ENCODE measurements around the gene ATP2C2. TPM values are rescaled to one million over a fixed set of nuclear protein-coding genes. Genes with fewer than 3 reads are reported as not detected.

Gene ATP2C2
- total RNA-seq, 1 donor from 2014 or later, result 12.2 TPM

- Mint-ChIP-seq H3K4me3 (no peak overlapping the region), H3K36me3 (peaks cover 18% of the 10 kb centered on the region), H3K9me3 (no peaks in the 10 kb centered on the region), H3K4me1 (ENCODE audit: unreplicated experiment) (peaks cover 16% of the 10 kb centered on the region), H3K27ac (no peak overlapping the region), H3K27me3 (no peaks in the 10 kb centered on the region)
- peak; percentile 59 for DNase-seq (ENCODE audit: extremely low spot score, unreplicated experiment)
- TF ChIP-seq, protein P1, sequence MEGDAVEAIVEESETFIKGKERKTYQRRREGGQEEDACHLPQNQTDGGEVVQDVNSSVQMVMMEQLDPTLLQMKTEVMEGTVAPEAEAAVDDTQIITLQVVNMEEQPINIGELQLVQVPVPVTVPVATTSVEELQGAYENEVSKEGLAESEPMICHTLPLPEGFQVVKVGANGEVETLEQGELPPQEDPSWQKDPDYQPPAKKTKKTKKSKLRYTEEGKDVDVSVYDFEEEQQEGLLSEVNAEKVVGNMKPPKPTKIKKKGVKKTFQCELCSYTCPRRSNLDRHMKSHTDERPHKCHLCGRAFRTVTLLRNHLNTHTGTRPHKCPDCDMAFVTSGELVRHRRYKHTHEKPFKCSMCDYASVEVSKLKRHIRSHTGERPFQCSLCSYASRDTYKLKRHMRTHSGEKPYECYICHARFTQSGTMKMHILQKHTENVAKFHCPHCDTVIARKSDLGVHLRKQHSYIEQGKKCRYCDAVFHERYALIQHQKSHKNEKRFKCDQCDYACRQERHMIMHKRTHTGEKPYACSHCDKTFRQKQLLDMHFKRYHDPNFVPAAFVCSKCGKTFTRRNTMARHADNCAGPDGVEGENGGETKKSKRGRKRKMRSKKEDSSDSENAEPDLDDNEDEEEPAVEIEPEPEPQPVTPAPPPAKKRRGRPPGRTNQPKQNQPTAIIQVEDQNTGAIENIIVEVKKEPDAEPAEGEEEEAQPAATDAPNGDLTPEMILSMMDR (conservative IDR thresholded peaks at IDR 0.05), result no peak
Measured at GRCh38 chr16:84482951-84483881, 114.9 kb downstream of the ATP2C2 start.

- peaks cover 9% of the 10 kb centered on the region for H3K4me1 Mint-ChIP-seq (ENCODE audit: unreplicated experiment)
- TF ChIP-seq, protein P1 (conservative IDR thresholded peaks at IDR 0.05), result no peak
- peak; percentile 66 for DNase-seq (ENCODE audit: extremely low spot score, unreplicated experiment)
- no peaks in the 10 kb centered on the region for H3K27me3 Mint-ChIP-seq
- H3K4me3 Mint-ChIP-seq, result no peak overlapping the region
- peak overlapping the region; percentile 68 for H3K27ac Mint-ChIP-seq
- peaks cover 13% of the 10 kb centered on the region for H3K36me3 Mint-ChIP-seq
- no peaks in the 10 kb centered on the region for H3K9me3 Mint-ChIP-seq
Measured at GRCh38 chr16:84483882-84484565, 115.7 kb downstream of the ATP2C2 start.

GRCh38 chr16:84484579-84485254 lies 116.4 kb downstream of the ATP2C2 start:
- peak; percentile 70 for DNase-seq (ENCODE audit: extremely low spot score, unreplicated experiment)

GRCh38 chr16:84485255-84486010 lies 117.1 kb downstream of the ATP2C2 start:
- Mint-ChIP-seq H3K36me3 (peaks cover 11% of the 10 kb centered on the region), H3K4me1 (ENCODE audit: unreplicated experiment) (peaks cover 8% of the 10 kb centered on the region), H3K4me3 (no peak overlapping the region), H3K27me3 (no peaks in the 10 kb centered on the region), H3K27ac (no peak overlapping the region), H3K9me3 (no peaks in the 10 kb centered on the region)
- TF ChIP-seq, protein P1 (conservative IDR thresholded peaks at IDR 0.05), result no peak
- DNase-seq (ENCODE audit: extremely low spot score, unreplicated experiment), result peak; percentile 43

More at GRCh38 chr16:84484579-84485254, 116.4 kb downstream of the ATP2C2 start:
- H3K27ac Mint-ChIP-seq, result peak overlapping the region; percentile 68
- TF ChIP-seq, protein P1 (conservative IDR thresholded peaks at IDR 0.05), result peak; percentile 96
- H3K36me3 Mint-ChIP-seq, result peaks cover 11% of the 10 kb centered on the region
- peaks cover 8% of the 10 kb centered on the region for H3K4me1 Mint-ChIP-seq (ENCODE audit: unreplicated experiment)
- no peak overlapping the region for H3K4me3 Mint-ChIP-seq
- H3K27me3 Mint-ChIP-seq, result no peaks in the 10 kb centered on the region
- no peaks in the 10 kb centered on the region for H3K9me3 Mint-ChIP-seq

GRCh38 chr16:84486126-84486525 lies 117.8 kb downstream of the ATP2C2 start:
- no peak for DNase-seq (ENCODE audit: extremely low spot score, unreplicated experiment)
- peaks cover 18% of the 10 kb centered on the region for H3K36me3 Mint-ChIP-seq
- H3K4me3 Mint-ChIP-seq, result no peak overlapping the region
- no peaks in the 10 kb centered on the region for H3K9me3 Mint-ChIP-seq
- no peak overlapping the region for H3K27ac Mint-ChIP-seq
- TF ChIP-seq, protein P1 (conservative IDR thresholded peaks at IDR 0.05), result no peak
- no peaks in the 10 kb centered on the region for H3K27me3 Mint-ChIP-seq
- H3K4me1 Mint-ChIP-seq (ENCODE audit: unreplicated experiment), result peaks cover 8% of the 10 kb centered on the region
